ENCODE results near the gene NAV1.

The NAV1 gene

GRCh38 chr1:201556841-201557571, 18.1 kb downstream of the NAV1 start:
- 84 to 88% methylated on average over 5 of the region's 5 CpGs for WGBS, 2 experiments
- H3K27me3 ChIP-seq (ENCODE audit: control insufficient read depth, insufficient read depth, low read length, poor library complexity, severe bottlenecking), result no peaks in the 10 kb centered on the region
- H3K4me3 ChIP-seq (ENCODE audit: insufficient read depth, low read depth, low read length), result no peak overlapping the region
- H3K9me3 ChIP-seq (ENCODE audit: control insufficient read depth, low read length), result no peaks in the 10 kb centered on the region
- no peaks in the 10 kb centered on the region for H3K36me3 ChIP-seq (ENCODE audit: control insufficient read depth, insufficient read depth, low read length)
- no peaks in the 10 kb centered on the region for H3K4me1 ChIP-seq (ENCODE audit: control insufficient read depth, insufficient read depth, low read length)
- no peak overlapping the region for H3K27ac ChIP-seq (ENCODE audit: insufficient read depth, low read depth, low read length, poor library complexity, severe bottlenecking)

DNA sequence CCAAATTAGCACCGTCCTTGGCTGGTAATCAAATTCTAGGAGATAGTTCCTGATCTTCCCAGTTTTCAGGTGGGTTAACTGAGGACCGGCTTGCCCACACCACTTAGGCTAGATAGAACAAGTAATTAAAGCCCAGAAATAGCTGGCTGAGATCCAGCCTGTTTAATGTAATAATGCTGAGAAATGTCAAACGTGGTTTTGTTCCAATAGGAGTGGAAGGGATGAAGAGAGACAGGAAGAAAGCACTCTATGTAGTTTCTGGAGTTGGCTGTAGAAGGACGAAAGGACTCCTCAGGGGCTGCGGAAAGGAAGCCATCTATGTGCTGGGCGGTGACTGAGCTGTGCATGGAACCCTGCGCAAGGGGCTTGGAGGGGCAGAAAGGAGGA, 18.6 kb downstream of the NAV1 start:
- H3K4me1 ChIP-seq (ENCODE audit: control insufficient read depth, insufficient read depth, low read length), result no peaks in the 10 kb centered on the region
- 89 to 90% methylated on average over 7 of the region's 7 CpGs for WGBS, 2 experiments
- no peak overlapping the region for H3K4me3 ChIP-seq (ENCODE audit: insufficient read depth, low read depth, low read length)
- H3K9me3 ChIP-seq (ENCODE audit: control insufficient read depth, low read length), result no peaks in the 10 kb centered on the region
- no peaks in the 10 kb centered on the region for H3K27me3 ChIP-seq (ENCODE audit: control insufficient read depth, insufficient read depth, low read length, poor library complexity, severe bottlenecking)
- H3K36me3 ChIP-seq (ENCODE audit: control insufficient read depth, insufficient read depth, low read length), result no peaks in the 10 kb centered on the region
- H3K27ac ChIP-seq (ENCODE audit: insufficient read depth, low read depth, low read length, poor library complexity, severe bottlenecking), result no peak overlapping the region

DNA sequence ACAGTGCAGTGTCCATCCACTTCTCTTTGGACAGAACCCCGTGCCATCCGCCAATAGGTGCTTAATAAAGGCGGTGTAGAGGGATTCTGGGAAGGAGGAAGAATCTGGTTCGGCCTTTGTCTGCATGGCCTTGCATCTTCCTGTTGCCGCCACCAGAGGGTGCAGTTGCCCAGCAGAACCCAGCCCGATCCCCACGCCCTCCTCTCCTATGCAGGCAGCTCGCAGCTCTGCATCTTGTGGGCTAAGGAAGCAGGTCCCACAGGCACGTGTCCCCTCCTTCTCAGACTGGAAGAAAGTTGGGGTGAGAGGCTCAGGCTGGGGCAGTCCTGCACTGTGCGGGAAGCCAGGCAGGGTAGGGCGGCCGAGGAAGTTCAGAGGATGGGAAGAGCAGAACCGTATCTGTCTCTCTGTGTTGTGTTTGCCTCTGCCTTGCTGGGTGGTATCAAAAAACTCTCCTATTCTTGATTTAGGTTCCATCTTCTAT, 20.8 kb downstream of the NAV1 start:
- H3K27me3 ChIP-seq (ENCODE audit: control insufficient read depth, insufficient read depth, low read length, poor library complexity, severe bottlenecking), result no peaks in the 10 kb centered on the region
- H3K9me3 ChIP-seq (ENCODE audit: control insufficient read depth, low read length), result no peaks in the 10 kb centered on the region
- WGBS, 2 experiments, result 21 to 22% methylated on average over 13 of the region's 13 CpGs
- H3K4me1 ChIP-seq (ENCODE audit: control insufficient read depth, insufficient read depth, low read length), result no peaks in the 10 kb centered on the region
- no peak overlapping the region for H3K27ac ChIP-seq (ENCODE audit: insufficient read depth, low read depth, low read length, poor library complexity, severe bottlenecking)
- H3K36me3 ChIP-seq (ENCODE audit: control insufficient read depth, insufficient read depth, low read length), result no peaks in the 10 kb centered on the region
- no peak overlapping the region for H3K4me3 ChIP-seq (ENCODE audit: insufficient read depth, low read depth, low read length)

- no peaks in the 10 kb centered on the region for H3K36me3 ChIP-seq (ENCODE audit: control insufficient read depth, insufficient read depth, low read length)
- no peak overlapping the region for H3K4me3 ChIP-seq (ENCODE audit: insufficient read depth, low read depth, low read length)
- no peaks in the 10 kb centered on the region for H3K9me3 ChIP-seq (ENCODE audit: control insufficient read depth, low read length)
- H3K27ac ChIP-seq (ENCODE audit: insufficient read depth, low read depth, low read length, poor library complexity, severe bottlenecking), result no peak overlapping the region
- 87 to 92% methylated on average over 9 of the region's 9 CpGs for WGBS, 2 experiments
- no peaks in the 10 kb centered on the region for H3K4me1 ChIP-seq (ENCODE audit: control insufficient read depth, insufficient read depth, low read length)
- H3K27me3 ChIP-seq (ENCODE audit: control insufficient read depth, insufficient read depth, low read length, poor library complexity, severe bottlenecking), result no peaks in the 10 kb centered on the region
Observed at GRCh38 chr1:201560328-201561194, 21.6 kb downstream of the NAV1 start.

DNA sequence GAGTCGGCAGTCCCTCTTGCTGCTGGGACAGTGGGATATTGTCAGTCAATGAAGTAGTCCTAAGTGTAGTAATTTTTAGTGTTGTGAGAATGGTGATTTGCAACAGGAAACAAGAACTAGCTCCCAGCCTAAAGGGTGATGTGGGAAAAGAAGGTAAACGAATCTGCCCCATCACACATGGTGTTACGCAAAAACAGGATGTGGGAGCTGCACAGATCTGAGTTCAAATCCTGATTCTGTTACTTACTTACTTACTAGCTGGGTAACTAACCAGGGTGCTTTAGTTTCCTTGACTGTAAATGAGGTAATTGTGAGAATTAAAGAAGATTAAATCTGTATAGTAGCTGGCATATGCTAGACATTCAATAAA, 22.3 kb downstream of the NAV1 start:
- Histone ChIP-seq H3K9me3 (ENCODE audit: control insufficient read depth, low read length) (no peaks in the 10 kb centered on the region), H3K27ac (ENCODE audit: insufficient read depth, low read depth, low read length, poor library complexity, severe bottlenecking) (no peak overlapping the region), H3K36me3 (ENCODE audit: control insufficient read depth, insufficient read depth, low read length) (no peaks in the 10 kb centered on the region), H3K4me3 (ENCODE audit: insufficient read depth, low read depth, low read length) (no peak overlapping the region), H3K27me3 (ENCODE audit: control insufficient read depth, insufficient read depth, low read length, poor library complexity, severe bottlenecking) (no peaks in the 10 kb centered on the region), H3K4me1 (ENCODE audit: control insufficient read depth, insufficient read depth, low read length) (no peaks in the 10 kb centered on the region)
- WGBS, 2 experiments, result 93 to 96% methylated on average over 3 of the region's 3 CpGs

DNA sequence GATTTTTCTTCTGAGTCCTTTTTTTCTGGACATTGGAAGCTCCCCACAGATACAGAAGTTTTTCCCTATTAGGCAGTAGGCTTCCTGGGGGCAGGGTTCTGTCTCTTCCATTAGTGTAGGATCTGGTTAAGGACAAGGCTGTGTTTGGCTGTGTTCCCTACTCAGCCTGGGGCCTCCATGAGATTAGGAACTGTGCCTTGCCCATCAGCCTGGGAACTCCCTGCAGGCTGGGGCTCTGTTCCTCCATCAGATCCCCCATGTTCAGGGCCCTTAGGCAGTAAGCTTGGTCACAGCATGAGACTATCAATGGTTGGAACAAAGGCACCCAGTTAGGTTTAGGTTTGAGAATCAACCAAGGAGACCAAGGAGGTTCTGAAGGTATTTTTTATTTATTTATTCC, 22.7 kb downstream of the NAV1 start:
- H3K27ac ChIP-seq (ENCODE audit: insufficient read depth, low read depth, low read length, poor library complexity, severe bottlenecking), result no peak overlapping the region

GRCh38 chr1:201562257-201562656, 23.3 kb downstream of the NAV1 start:
- no peaks in the 10 kb centered on the region for H3K9me3 ChIP-seq (ENCODE audit: control insufficient read depth, low read length)
- no peaks in the 10 kb centered on the region for H3K36me3 ChIP-seq (ENCODE audit: control insufficient read depth, insufficient read depth, low read length)
- H3K4me1 ChIP-seq (ENCODE audit: control insufficient read depth, insufficient read depth, low read length), result no peaks in the 10 kb centered on the region
- H3K4me3 ChIP-seq (ENCODE audit: insufficient read depth, low read depth, low read length), result no peak overlapping the region
- no peak overlapping the region for H3K27ac ChIP-seq (ENCODE audit: insufficient read depth, low read depth, low read length, poor library complexity, severe bottlenecking)
- 87 to 95% methylated on average over 4 of the region's 4 CpGs for WGBS, 2 experiments
- H3K27me3 ChIP-seq (ENCODE audit: control insufficient read depth, insufficient read depth, low read length, poor library complexity, severe bottlenecking), result no peaks in the 10 kb centered on the region

More for the DNA sequence above, 22.7 kb downstream of the NAV1 start:
- Histone ChIP-seq H3K27me3 (ENCODE audit: control insufficient read depth, insufficient read depth, low read length, poor library complexity, severe bottlenecking) (no peaks in the 10 kb centered on the region), H3K36me3 (ENCODE audit: control insufficient read depth, insufficient read depth, low read length) (no peaks in the 10 kb centered on the region), H3K4me1 (ENCODE audit: control insufficient read depth, insufficient read depth, low read length) (no peaks in the 10 kb centered on the region), H3K4me3 (ENCODE audit: insufficient read depth, low read depth, low read length) (no peak overlapping the region), H3K9me3 (ENCODE audit: control insufficient read depth, low read length) (no peaks in the 10 kb centered on the region)

GRCh38 chr1:201562659-201563405, 23.9 kb downstream of the NAV1 start:
- Histone ChIP-seq H3K36me3 (ENCODE audit: control insufficient read depth, insufficient read depth, low read length) (no peaks in the 10 kb centered on the region), H3K9me3 (ENCODE audit: control insufficient read depth, low read length) (no peaks in the 10 kb centered on the region), H3K4me3 (ENCODE audit: insufficient read depth, low read depth, low read length) (no peak overlapping the region), H3K4me1 (ENCODE audit: control insufficient read depth, insufficient read depth, low read length) (no peaks in the 10 kb centered on the region), H3K27me3 (ENCODE audit: control insufficient read depth, insufficient read depth, low read length, poor library complexity, severe bottlenecking) (no peaks in the 10 kb centered on the region), H3K27ac (ENCODE audit: insufficient read depth, low read depth, low read length, poor library complexity, severe bottlenecking) (no peak overlapping the region)
- 93 to 96% methylated on average over 18 of the region's 18 CpGs for WGBS, 2 experiments

DNA sequence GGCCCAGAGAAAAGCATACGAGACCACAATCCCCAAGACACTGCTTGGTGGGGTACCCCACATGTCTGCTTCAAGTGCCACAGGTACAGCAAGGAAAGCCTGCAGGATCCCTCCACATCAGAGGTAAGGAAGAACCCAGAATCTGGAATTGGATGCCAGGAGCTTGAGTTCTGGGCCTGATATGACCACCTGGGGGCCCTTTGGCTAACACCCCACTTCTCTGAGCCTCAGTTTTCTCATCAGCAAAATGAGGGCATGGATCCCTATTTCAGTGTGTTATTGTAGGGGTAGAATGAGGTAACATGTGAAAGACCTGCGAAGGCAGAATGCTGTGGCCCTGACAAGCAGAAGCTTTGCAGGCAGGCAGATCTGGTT, 24.5 kb downstream of the NAV1 start:
- Histone ChIP-seq H3K4me1 (ENCODE audit: control insufficient read depth, insufficient read depth, low read length) (no peaks in the 10 kb centered on the region), H3K4me3 (ENCODE audit: insufficient read depth, low read depth, low read length) (no peak overlapping the region), H3K27ac (ENCODE audit: insufficient read depth, low read depth, low read length, poor library complexity, severe bottlenecking) (no peak overlapping the region), H3K9me3 (ENCODE audit: control insufficient read depth, low read length) (no peaks in the 10 kb centered on the region), H3K27me3 (ENCODE audit: control insufficient read depth, insufficient read depth, low read length, poor library complexity, severe bottlenecking) (no peaks in the 10 kb centered on the region), H3K36me3 (ENCODE audit: control insufficient read depth, insufficient read depth, low read length) (no peaks in the 10 kb centered on the region)
- 90 to 96% methylated on average over 2 of the region's 2 CpGs for WGBS, 2 experiments

GRCh38 chr1:201563941-201564340, 25.0 kb downstream of the NAV1 start:
- H3K4me3 ChIP-seq (ENCODE audit: insufficient read depth, low read depth, low read length), result no peak overlapping the region
- no peaks in the 10 kb centered on the region for H3K36me3 ChIP-seq (ENCODE audit: control insufficient read depth, insufficient read depth, low read length)
- no peak overlapping the region for H3K27ac ChIP-seq (ENCODE audit: insufficient read depth, low read depth, low read length, poor library complexity, severe bottlenecking)
- H3K9me3 ChIP-seq (ENCODE audit: control insufficient read depth, low read length), result no peaks in the 10 kb centered on the region
- WGBS, 2 experiments, result 90 to 94% methylated on average over 3 of the region's 3 CpGs
- no peaks in the 10 kb centered on the region for H3K4me1 ChIP-seq (ENCODE audit: control insufficient read depth, insufficient read depth, low read length)
- no peaks in the 10 kb centered on the region for H3K27me3 ChIP-seq (ENCODE audit: control insufficient read depth, insufficient read depth, low read length, poor library complexity, severe bottlenecking)
